ENCODE results near the gene TRAF2. TPM values are rescaled to one million over a fixed set of nuclear protein-coding genes. Genes with fewer than 3 reads are reported as not detected.

The TRAF2 gene
- total and polyA plus RNA-seq, 4 donors, result 4.8 to 22.1 (median 11.6) TPM

GRCh38 chr9:136910197-136910900 lies 24.0 kb downstream of the TRAF2 start:
- no peaks in the 10 kb centered on the region for H3K27me3 ChIP-seq (ENCODE audit: control insufficient read depth in 1 of 2, insufficient read depth in 2 of 2, low read length in 1 of 2)
- H3K4me3 ChIP-seq (ENCODE audit: low read length in 2 of 2), result no peak overlapping the region
- 92 to 93% methylated on average over 12 of the region's 12 CpGs for WGBS, 2 donors
- H3K9me3 ChIP-seq (ENCODE audit: control insufficient read depth, low read length), result no peaks in the 10 kb centered on the region
- intact Hi-C loops (cut with DNase I), result no loop called here
- H3K27ac ChIP-seq (ENCODE audit: low read depth in 1 of 2, low read length in 2 of 2), result no peak overlapping the region
- H3K4me1 ChIP-seq (ENCODE audit: control insufficient read depth in 1 of 2, insufficient read depth in 2 of 2, low read length in 2 of 2), result no peaks in the 10 kb centered on the region
- DNase-seq, result no peak
- ATAC-seq (ENCODE audit: low FRiP score), result no peak
- H3K36me3 ChIP-seq (ENCODE audit: control insufficient read depth in 1 of 2, insufficient read depth in 2 of 2, low read length in 1 of 2), result no peaks in the 10 kb centered on the region

- Histone ChIP-seq H3K27ac (ENCODE audit: low read depth in 1 of 2, low read length in 2 of 2) (no peak overlapping the region), H3K27me3 (ENCODE audit: control insufficient read depth in 1 of 2, insufficient read depth in 2 of 2, low read length in 1 of 2) (no peaks in the 10 kb centered on the region), H3K4me3 (ENCODE audit: low read length in 2 of 2) (no peak overlapping the region), H3K36me3 (ENCODE audit: control insufficient read depth in 1 of 2, insufficient read depth in 2 of 2, low read length in 1 of 2) (no peaks in the 10 kb centered on the region), H3K4me1 (ENCODE audit: control insufficient read depth in 1 of 2, insufficient read depth in 2 of 2, low read length in 2 of 2) (no peaks in the 10 kb centered on the region), H3K9me3 (ENCODE audit: control insufficient read depth, low read length) (no peaks in the 10 kb centered on the region)
- DNase-seq (no peak), ATAC-seq (ENCODE audit: low FRiP score) (no peak)
- 90 to 91% methylated on average over 12 of the region's 12 CpGs for WGBS, 2 donors
- intact Hi-C loops (cut with DNase I), result no loop called here
Measured at GRCh38 chr9:136910901-136911245, 24.6 kb downstream of the TRAF2 start.

GRCh38 chr9:136913701-136914438 lies 27.6 kb downstream of the TRAF2 start:
- Histone ChIP-seq H3K36me3 (ENCODE audit: control insufficient read depth in 1 of 2, insufficient read depth in 2 of 2, low read length in 1 of 2) (peaks cover 0 to 2% of the 10 kb centered on the region in 2 donors), H3K9me3 (ENCODE audit: control insufficient read depth, low read length) (no peaks in the 10 kb centered on the region), H3K27me3 (ENCODE audit: control insufficient read depth in 1 of 2, insufficient read depth in 2 of 2, low read length in 1 of 2) (no peaks in the 10 kb centered on the region), H3K27ac (ENCODE audit: low read depth in 1 of 2, low read length in 2 of 2) (no peak overlapping the region), H3K4me1 (ENCODE audit: control insufficient read depth in 1 of 2, insufficient read depth in 2 of 2, low read length in 2 of 2) (no peaks in the 10 kb centered on the region), H3K4me3 (ENCODE audit: low read length in 2 of 2) (no peak overlapping the region)
- WGBS, 2 donors, result 89% methylated on average over 17 of the region's 17 CpGs
- intact Hi-C loops (cut with DNase I), result no loop called here
- ATAC-seq (ENCODE audit: low FRiP score) (no peak), DNase-seq (no peak)

- H3K36me3 ChIP-seq (ENCODE audit: control insufficient read depth in 1 of 2, insufficient read depth in 2 of 2, low read length in 1 of 2), result peaks cover 0 to 2% of the 10 kb centered on the region in 2 donors
Measured at GRCh38 chr9:136915632-136916329, 29.5 kb downstream of the TRAF2 start.

GRCh38 chr9:136916330-136917184 lies 30.2 kb downstream of the TRAF2 start:
- no peaks in the 10 kb centered on the region for H3K4me1 ChIP-seq (ENCODE audit: control insufficient read depth in 1 of 2, insufficient read depth in 2 of 2, low read length in 2 of 2)
- no peaks in the 10 kb centered on the region for H3K9me3 ChIP-seq (ENCODE audit: control insufficient read depth, low read length)
- ATAC-seq (ENCODE audit: low FRiP score) (peak; percentile 26), DNase-seq (no peak)
- H3K27ac ChIP-seq (ENCODE audit: low read depth in 1 of 2, low read length in 2 of 2), result no peak overlapping the region
- H3K36me3 ChIP-seq (ENCODE audit: control insufficient read depth in 1 of 2, insufficient read depth in 2 of 2, low read length in 1 of 2), result peaks cover 0 to 2% of the 10 kb centered on the region in 2 donors
- H3K4me3 ChIP-seq (ENCODE audit: low read length in 2 of 2), result no peak overlapping the region
- intact Hi-C loops (cut with DNase I), result no loop called here
- 90 to 91% methylated on average over 32 of the region's 32 CpGs for WGBS, 2 donors
- no peaks in the 10 kb centered on the region for H3K27me3 ChIP-seq (ENCODE audit: control insufficient read depth in 1 of 2, insufficient read depth in 2 of 2, low read length in 1 of 2)

More at GRCh38 chr9:136915632-136916329, 29.5 kb downstream of the TRAF2 start:
- Histone ChIP-seq H3K27me3 (ENCODE audit: control insufficient read depth in 1 of 2, insufficient read depth in 2 of 2, low read length in 1 of 2) (no peaks in the 10 kb centered on the region), H3K4me3 (ENCODE audit: low read length in 2 of 2) (no peak overlapping the region), H3K9me3 (ENCODE audit: control insufficient read depth, low read length) (no peaks in the 10 kb centered on the region), H3K27ac (ENCODE audit: low read depth in 1 of 2, low read length in 2 of 2) (no peak overlapping the region), H3K4me1 (ENCODE audit: control insufficient read depth in 1 of 2, insufficient read depth in 2 of 2, low read length in 2 of 2) (no peaks in the 10 kb centered on the region)
- intact Hi-C loops (cut with DNase I), result no loop called here
- ATAC-seq (ENCODE audit: low FRiP score) (no peak), DNase-seq (no peak)
- 88 to 92% methylated on average over 21 of the region's 21 CpGs for WGBS, 2 donors

GRCh38 chr9:136917902-136918301 lies 31.6 kb downstream of the TRAF2 start:
- H3K9me3 ChIP-seq (ENCODE audit: control insufficient read depth, low read length), result no peaks in the 10 kb centered on the region
- H3K4me1 ChIP-seq (ENCODE audit: control insufficient read depth in 1 of 2, insufficient read depth in 2 of 2, low read length in 2 of 2), result no peaks in the 10 kb centered on the region
- H3K4me3 ChIP-seq (ENCODE audit: low read length in 2 of 2), result no peak overlapping the region
- DNase-seq (no peak), ATAC-seq (ENCODE audit: low FRiP score) (no peak)
- H3K36me3 ChIP-seq (ENCODE audit: control insufficient read depth in 1 of 2, insufficient read depth in 2 of 2, low read length in 1 of 2), result peaks cover 0 to 2% of the 10 kb centered on the region in 2 donors
- no peaks in the 10 kb centered on the region for H3K27me3 ChIP-seq (ENCODE audit: control insufficient read depth in 1 of 2, insufficient read depth in 2 of 2, low read length in 1 of 2)
- H3K27ac ChIP-seq (ENCODE audit: low read depth in 1 of 2, low read length in 2 of 2), result no peak overlapping the region
- intact Hi-C loops (cut with DNase I), result no loop called here
- WGBS, 2 donors, result 84 to 86% methylated on average over 11 of the region's 11 CpGs

GRCh38 chr9:136920069-136920468 lies 33.8 kb downstream of the TRAF2 start:
- Histone ChIP-seq H3K4me1 (ENCODE audit: control insufficient read depth in 1 of 2, insufficient read depth in 2 of 2, low read length in 2 of 2) (no peaks in the 10 kb centered on the region), H3K27ac (ENCODE audit: low read depth in 1 of 2, low read length in 2 of 2) (no peak overlapping the region), H3K27me3 (ENCODE audit: control insufficient read depth in 1 of 2, insufficient read depth in 2 of 2, low read length in 1 of 2) (no peaks in the 10 kb centered on the region), H3K9me3 (ENCODE audit: control insufficient read depth, low read length) (no peaks in the 10 kb centered on the region), H3K4me3 (ENCODE audit: low read length in 2 of 2) (no peak overlapping the region), H3K36me3 (ENCODE audit: control insufficient read depth in 1 of 2, insufficient read depth in 2 of 2, low read length in 1 of 2) (peaks cover 0 to 2% of the 10 kb centered on the region in 2 donors)
- ATAC-seq (ENCODE audit: low FRiP score) (no peak), DNase-seq (no peak)
- 94 to 95% methylated on average over 15 of the region's 15 CpGs for WGBS, 2 donors
- intact Hi-C loops (cut with DNase I), result no loop called here

GRCh38 chr9:136920734-136921231 lies 34.5 kb downstream of the TRAF2 start:
- Histone ChIP-seq H3K27ac (ENCODE audit: low read depth in 1 of 2, low read length in 2 of 2) (no peak overlapping the region), H3K4me3 (ENCODE audit: low read length in 2 of 2) (no peak overlapping the region), H3K9me3 (ENCODE audit: control insufficient read depth, low read length) (no peaks in the 10 kb centered on the region), H3K4me1 (ENCODE audit: control insufficient read depth in 1 of 2, insufficient read depth in 2 of 2, low read length in 2 of 2) (no peaks in the 10 kb centered on the region), H3K27me3 (ENCODE audit: control insufficient read depth in 1 of 2, insufficient read depth in 2 of 2, low read length in 1 of 2) (no peaks in the 10 kb centered on the region), H3K36me3 (ENCODE audit: control insufficient read depth in 1 of 2, insufficient read depth in 2 of 2, low read length in 1 of 2) (peaks cover 0 to 2% of the 10 kb centered on the region in 2 donors)
- WGBS, 2 donors, result 89 to 96% methylated on average over 14 of the region's 14 CpGs
- intact Hi-C loops (cut with DNase I), result no loop called here
- no peak for ATAC-seq (ENCODE audit: low FRiP score)
- no peak for DNase-seq

Data from aorta (tissue), 5 donors.